GM19468 (cell line): Measurements from ENCODE around the gene PIANP.
"Not testable (repeated sequence)": the region's sequence is repeated elsewhere in the genome, so short reads cannot be mapped to it uniquely, and the experiment has no call there.

Experiments
- ATAC-seq: cut with Tn5 transposase; IDR thresholded peaks from one replicate; pipeline ENCODE4 v1.9.1; 2021; ENCODE audit warnings: mild to moderate bottlenecking, moderate library complexity, moderate number of reproducible peaks; ENCODE audit not compliant: unreplicated experiment; ENCODE audit errors: extremely low read depth

Gene PIANP

GRCh38 chr12:6708960-6709394, 8.4 kb upstream of the PIANP start:
- no peak for ATAC-seq

GRCh38 chr12:6708351-6708750, 7.7 kb upstream of the PIANP start:
- ATAC-seq, result not testable (repeated sequence)

- ATAC-seq, result no peak
Measured at GRCh38 chr12:6703631-6704030, 3.0 kb upstream of the PIANP start.

GRCh38 chr12:6701078-6701768, 608 bp upstream of the PIANP start:
- ATAC-seq, result no peak

GRCh38 chr12:6699989-6700645, 498 bp downstream of the PIANP start:
- no peak for ATAC-seq

GRCh38 chr12:6699259-6699988, 1.2 kb downstream of the PIANP start:
- no peak for ATAC-seq

GRCh38 chr12:6698352-6699046, 2.1 kb downstream of the PIANP start:
- no peak for ATAC-seq

- no peak for ATAC-seq
Measured at GRCh38 chr12:6697584-6698351, 2.8 kb downstream of the PIANP start.

GRCh38 chr12:6696690-6697583, 3.7 kb downstream of the PIANP start:
- no peak for ATAC-seq

GRCh38 chr12:6695313-6696045, 5.1 kb downstream of the PIANP start:
- ATAC-seq, result no peak

GRCh38 chr12:6694701-6695100, 5.9 kb downstream of the PIANP start:
- no peak for ATAC-seq

GRCh38 chr12:6693832-6694355, 6.7 kb downstream of the PIANP start:
- no peak for ATAC-seq

- ATAC-seq, result no peak
Measured at GRCh38 chr12:6692888-6693287, 7.7 kb downstream of the PIANP start.

GRCh38 chr12:6691473-6691872, 9.1 kb downstream of the PIANP start:
- ATAC-seq, result no peak

GRCh38 chr12:6688999-6689882, 11.4 kb downstream of the PIANP start, which contains the start of gene ZNF384:
ZNF384 (minus strand) TSS chr12:6689375; CDS start chr12:6679520, 9,855 bp downstream.
- ATAC-seq, result peak; percentile 79

- no peak for ATAC-seq
Measured at GRCh38 chr12:6688543-6688998, 12.0 kb downstream of the PIANP start.

GRCh38 chr12:6685814-6686213, 14.8 kb downstream of the PIANP start:
- ATAC-seq, result no peak
